RWPE1 (cell line): ENCODE data around the gene ETFBKMT.
"Not testable (repeated sequence)": the region's sequence is repeated elsewhere in the genome, so short reads cannot be mapped to it uniquely, and the experiment has no call there.

Experiments used
- CTCF ChIA-PET: fragments of 350-600 bp; sonication (Branson Sonifier 250); formaldehyde crosslinking; extraction: SDS; loops from one replicate; lab custom pipeline; 2021; lab: Yijun Ruan, JAX
- POLR2A ChIA-PET: fragments of 400-600 bp; formaldehyde crosslinking; extraction: SDS; loops from one replicate; lab custom pipeline; 2020; ENCODE audit warnings: antibody characterized with exemption; ENCODE audit not compliant: low non-redundant PET; lab: Yijun Ruan, JAX
- DNase-seq: peaks from one replicate; pipeline ENCODE4 v3.0.0; 2012; ENCODE audit warnings: low spot score
- H3K27ac ChIP-seq: fragments of 450-650 bp; 2 replicates; pipeline ENCODE4 v1.5.1; 2017
- TF ChIP-seq, protein P1 (sequence below): fragments of 450-650 bp; conservative IDR thresholded peaks from 2 replicates; pipeline ENCODE4 v1.5.1; 2017; ENCODE audit warnings: low read depth, mild to moderate bottlenecking

Gene ETFBKMT

DNA sequence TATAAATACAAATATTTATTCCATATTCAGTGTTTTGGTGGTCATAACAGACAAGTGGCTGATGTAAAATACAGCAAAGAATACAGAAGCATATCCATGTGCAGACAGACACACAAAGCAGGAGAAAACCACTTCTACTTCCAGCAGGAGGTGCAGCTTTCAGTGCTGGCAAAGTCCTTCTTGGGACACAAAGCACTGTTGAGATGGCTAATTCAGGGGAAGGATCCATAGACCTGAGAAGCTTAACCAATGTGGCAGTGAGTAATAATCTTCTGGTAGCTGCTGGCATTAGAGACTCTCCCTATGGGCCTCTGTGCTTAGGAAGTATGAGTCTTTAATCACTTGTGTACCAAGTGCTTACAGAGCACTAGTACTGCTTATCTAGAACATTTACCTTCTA, 42.6 kb downstream of the ETFBKMT start:
- DNase-seq, result no peak

GRCh38 chr12:31705621-31706020, 46.1 kb downstream of the ETFBKMT start:
- no peak for DNase-seq
- ChIA-PET CTCF (no interaction called here), POLR2A (no interaction called here)
- TF ChIP-seq, protein P1, sequence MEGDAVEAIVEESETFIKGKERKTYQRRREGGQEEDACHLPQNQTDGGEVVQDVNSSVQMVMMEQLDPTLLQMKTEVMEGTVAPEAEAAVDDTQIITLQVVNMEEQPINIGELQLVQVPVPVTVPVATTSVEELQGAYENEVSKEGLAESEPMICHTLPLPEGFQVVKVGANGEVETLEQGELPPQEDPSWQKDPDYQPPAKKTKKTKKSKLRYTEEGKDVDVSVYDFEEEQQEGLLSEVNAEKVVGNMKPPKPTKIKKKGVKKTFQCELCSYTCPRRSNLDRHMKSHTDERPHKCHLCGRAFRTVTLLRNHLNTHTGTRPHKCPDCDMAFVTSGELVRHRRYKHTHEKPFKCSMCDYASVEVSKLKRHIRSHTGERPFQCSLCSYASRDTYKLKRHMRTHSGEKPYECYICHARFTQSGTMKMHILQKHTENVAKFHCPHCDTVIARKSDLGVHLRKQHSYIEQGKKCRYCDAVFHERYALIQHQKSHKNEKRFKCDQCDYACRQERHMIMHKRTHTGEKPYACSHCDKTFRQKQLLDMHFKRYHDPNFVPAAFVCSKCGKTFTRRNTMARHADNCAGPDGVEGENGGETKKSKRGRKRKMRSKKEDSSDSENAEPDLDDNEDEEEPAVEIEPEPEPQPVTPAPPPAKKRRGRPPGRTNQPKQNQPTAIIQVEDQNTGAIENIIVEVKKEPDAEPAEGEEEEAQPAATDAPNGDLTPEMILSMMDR, result no peak
- no peak overlapping the region for H3K27ac ChIP-seq

More for the DNA sequence above, 42.6 kb downstream of the ETFBKMT start:
- CTCF ChIA-PET, result interaction anchor here (0.6 to 0.7 kb wide), 3 partner anchors 47 to 338 kb away, joined by 3 to 4 read pairs (median 3); no protein-coding TSS in a partner anchor
- H3K27ac ChIP-seq, result no peak overlapping the region
- POLR2A ChIA-PET, result no interaction called here
- TF ChIP-seq, protein P1, result no peak

- CTCF ChIA-PET, result interaction anchor here (0.6 kb wide), 1 partner anchor 305 kb away, joined by 3 read pairs; no protein-coding TSS in a partner anchor
- H3K27ac ChIP-seq, DNase-seq, POLR2A ChIA-PET: not testable (repeated sequence)
Observed at GRCh38 chr12:31708118-31708517, 48.6 kb downstream of the ETFBKMT start.

GRCh38 chr12:31710021-31710818, 50.7 kb downstream of the ETFBKMT start:
- DNase-seq, result no peak
- POLR2A ChIA-PET, result no interaction called here
- TF ChIP-seq, protein P1, result no peak
- H3K27ac ChIP-seq, result no peak overlapping the region
- CTCF ChIA-PET, result no interaction called here

- no peak for DNase-seq
- POLR2A ChIA-PET, result no interaction called here
- H3K27ac ChIP-seq, result no peak overlapping the region
- CTCF ChIA-PET, result no interaction called here
- TF ChIP-seq, protein P1, result no peak
Observed at GRCh38 chr12:31712877-31713276, 53.4 kb downstream of the ETFBKMT start.

- ChIA-PET POLR2A (no interaction called here), CTCF (interaction anchor here (0.5 to 0.9 kb wide), 2 partner anchors 33 to 247 kb away, joined by 3 to 4 read pairs; no protein-coding TSS in a partner anchor)
- H3K27ac ChIP-seq, result no peak overlapping the region
- no peak for DNase-seq
- TF ChIP-seq, protein P1, result no peak
Observed at GRCh38 chr12:31714406-31715271, 55.2 kb downstream of the ETFBKMT start.
